Measurements from ENCODE around the gene KCNN2. TPM values are rescaled to one million over a fixed set of nuclear protein-coding genes. Genes with fewer than 3 reads are reported as not detected.

Gene KCNN2
- total RNA-seq, 1 donor from 2014 or later = 1.8 TPM

DNA sequence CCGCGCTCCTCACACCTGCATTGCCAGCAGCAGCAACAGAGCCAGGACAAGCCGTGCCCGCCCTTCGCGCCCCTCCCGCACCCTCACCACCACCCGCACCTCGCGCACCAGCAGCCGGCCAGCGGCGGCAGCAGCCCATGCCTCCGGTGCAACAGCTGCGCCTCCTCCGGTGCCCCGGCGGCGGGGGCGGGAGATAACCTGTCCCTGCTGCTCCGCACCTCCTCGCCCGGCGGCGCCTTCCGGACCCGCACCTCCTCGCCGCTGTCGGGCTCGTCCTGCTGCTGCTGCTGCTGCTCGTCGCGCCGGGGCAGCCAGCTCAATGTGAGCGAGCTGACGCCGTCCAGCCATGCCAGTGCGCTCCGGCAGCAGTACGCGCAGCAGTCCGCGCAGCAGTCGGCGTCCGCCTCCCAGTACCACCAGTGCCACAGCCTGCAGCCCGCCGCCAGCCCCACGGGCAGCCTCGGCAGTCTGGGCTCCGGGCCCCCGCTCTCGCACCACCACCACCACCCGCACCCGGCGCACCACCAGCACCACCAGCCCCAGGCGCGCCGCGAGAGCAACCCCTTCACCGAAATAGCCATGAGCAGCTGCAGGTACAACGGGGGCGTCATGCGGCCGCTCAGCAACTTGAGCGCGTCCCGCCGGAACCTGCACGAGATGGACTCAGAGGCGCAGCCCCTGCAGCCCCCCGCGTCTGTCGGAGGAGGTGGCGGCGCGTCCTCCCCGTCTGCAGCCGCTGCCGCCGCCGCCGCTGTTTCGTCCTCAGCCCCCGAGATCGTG, 517 bp downstream of the KCNN2 start:
- DNase-seq (ENCODE audit: low read depth in 2 of 2) = peak; percentile 22 to 52

DNA sequence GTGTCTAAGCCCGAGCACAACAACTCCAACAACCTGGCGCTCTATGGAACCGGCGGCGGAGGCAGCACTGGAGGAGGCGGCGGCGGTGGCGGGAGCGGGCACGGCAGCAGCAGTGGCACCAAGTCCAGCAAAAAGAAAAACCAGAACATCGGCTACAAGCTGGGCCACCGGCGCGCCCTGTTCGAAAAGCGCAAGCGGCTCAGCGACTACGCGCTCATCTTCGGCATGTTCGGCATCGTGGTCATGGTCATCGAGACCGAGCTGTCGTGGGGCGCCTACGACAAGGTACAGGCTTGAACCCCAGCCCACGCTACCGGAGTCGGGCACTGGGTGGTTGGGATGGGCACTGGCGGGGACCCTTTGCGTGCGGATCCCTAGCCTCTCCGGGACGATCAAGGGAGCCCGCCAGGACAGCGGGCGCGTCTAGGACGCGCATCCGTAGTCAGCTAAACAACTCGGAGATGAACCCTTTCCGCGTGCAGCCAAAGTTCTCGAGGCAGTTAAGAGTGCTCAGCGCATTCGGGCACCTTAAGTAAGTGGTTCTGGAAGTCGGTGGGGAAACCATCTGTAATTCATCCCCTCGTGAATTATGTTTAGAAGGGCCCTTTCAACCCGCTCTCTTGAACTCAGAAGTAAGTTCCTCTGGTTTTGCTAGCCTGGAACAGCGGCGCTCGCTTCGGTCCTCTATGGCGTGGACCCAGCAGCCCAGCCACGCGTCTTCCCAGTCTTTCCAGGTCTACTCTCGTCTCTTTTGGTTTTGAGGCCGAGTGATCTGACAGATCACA, 1.3 kb downstream of the KCNN2 start:
- peak in 1 of 2 donors; percentile 5 for DNase-seq (ENCODE audit: low read depth in 2 of 2)

DNA sequence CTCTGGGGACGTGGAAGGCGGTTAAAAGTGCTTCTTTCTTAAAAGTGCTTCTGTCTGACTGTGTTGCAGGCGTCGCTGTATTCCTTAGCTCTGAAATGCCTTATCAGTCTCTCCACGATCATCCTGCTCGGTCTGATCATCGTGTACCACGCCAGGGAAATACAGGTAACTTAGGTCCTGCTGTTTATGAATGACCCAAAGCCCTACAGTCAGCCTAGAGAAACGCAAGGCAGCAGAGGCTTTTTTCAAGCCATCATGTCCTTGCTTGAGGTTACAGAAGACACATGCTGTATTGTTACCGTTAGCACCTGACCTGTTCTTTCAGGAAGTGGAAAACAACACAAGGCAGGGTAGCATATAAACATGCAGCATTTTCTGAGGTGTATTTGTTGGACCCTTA, 2.0 kb downstream of the KCNN2 start:
- no peak for DNase-seq (ENCODE audit: low read depth in 2 of 2)

DNA sequence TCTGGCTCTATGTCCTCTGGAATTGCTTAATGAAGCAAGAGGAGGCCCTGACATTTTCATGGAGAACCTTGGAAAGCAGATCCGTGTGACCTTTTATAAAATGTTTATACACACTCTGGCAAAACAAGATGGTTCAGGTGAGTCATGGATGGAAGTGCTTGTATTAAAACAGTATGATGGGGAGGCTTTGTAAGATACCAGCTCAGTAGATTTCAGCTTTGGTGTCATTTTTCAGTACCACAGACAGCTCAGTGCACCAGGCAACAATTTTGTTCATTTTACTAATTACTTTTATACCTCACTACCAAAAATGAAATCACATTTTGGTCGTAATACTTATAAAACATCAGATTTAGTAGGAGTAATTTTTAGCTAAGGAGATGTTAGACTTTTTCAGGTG, 5.2 kb downstream of the KCNN2 start:
- DNase-seq (ENCODE audit: low read depth in 2 of 2) = peak in 1 of 2 donors; percentile 30

DNA sequence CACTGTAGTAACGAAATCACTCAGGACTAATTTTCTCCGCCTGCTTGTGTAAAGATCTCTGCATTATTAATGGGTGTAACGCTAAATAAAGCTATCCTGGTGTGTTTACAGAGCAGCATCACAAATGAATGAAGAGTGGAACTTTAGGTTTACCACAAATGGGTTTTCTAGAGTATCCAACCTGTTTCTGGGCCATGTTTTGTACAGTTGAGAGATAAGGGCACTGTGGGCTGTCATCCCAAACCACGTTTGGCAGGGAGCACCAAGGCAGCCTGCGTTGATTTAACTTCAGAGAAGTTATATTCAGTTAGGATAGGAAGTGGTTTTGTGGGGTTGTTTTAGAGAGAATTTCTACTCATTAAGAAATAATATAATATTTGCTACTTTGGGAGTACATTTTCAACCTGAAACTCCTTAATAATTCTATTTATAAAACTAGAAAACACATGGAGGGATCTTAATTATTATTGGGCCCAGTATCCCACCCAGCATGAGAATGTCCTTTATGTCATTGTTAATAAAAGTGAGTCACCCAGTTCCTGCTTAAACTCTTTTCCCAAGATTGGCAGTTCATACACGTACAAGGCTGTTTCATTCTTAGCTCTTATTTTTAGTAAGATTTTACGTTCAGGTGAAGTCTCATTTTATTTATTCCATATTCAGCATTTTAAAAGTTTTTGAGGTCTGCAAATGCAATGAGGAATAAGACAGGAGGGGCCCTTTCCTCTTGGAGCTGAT, 8.0 kb downstream of the KCNN2 start:
- DNase-seq (ENCODE audit: low read depth in 2 of 2) = no peak

DNA sequence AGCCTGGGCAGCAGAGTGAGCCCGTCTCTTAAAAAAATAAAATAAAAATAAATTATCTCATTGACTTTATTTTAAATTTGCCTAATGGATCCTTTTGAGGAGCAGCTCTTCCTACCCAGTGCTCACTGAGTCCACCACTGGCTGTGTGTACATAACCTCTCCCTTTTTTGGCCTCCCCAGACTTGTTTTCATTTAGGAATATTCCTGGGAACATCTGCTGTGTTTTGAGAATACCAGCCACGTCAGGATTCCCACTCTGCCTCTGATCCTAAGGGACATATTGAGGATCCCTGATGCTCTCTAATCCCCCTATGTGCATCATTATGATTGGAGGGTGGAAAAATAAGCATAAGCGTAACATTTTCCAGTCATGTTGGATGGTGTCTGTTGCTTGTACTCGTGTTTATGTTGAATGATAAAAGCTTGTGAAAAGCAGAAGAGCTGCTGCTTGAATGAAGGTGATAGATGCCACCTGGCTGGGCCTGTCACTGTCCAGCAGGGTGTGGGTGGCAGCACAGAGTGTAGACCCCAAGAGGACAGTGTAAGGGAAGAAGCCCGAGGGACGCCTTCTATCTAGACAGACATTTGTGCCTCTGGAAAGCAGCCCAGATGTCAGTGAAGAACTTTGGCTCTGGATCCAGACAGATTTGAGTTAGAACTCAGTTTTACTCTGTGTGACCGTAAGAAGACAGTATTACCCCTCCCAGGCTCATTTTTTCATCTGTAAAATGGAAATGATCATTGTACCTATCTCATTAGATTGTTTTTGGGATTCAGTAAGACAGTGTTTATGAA, 15.4 kb downstream of the KCNN2 start:
- DNase-seq (ENCODE audit: low read depth in 2 of 2) = no peak

DNA sequence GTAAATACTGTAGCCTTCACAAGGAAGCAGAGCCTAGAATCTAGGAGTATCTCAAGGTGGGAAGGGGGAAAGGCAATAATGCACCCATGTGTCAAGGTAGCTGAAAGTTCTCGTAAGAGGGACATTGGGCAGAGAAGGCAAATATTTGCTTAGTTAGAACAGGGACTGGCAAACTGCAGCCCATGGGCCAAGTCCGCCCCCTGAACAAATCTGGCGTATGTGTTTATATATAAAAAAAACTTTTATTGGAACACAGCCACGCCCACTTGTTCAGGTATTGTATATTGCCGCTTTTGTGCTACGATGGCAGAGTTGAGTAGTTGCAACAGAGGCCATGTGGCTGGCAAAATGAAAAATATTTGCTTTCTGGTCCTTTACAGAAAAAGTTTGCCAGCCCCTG, 16.1 kb downstream of the KCNN2 start:
- DNase-seq (ENCODE audit: low read depth in 2 of 2) = no peak

DNA sequence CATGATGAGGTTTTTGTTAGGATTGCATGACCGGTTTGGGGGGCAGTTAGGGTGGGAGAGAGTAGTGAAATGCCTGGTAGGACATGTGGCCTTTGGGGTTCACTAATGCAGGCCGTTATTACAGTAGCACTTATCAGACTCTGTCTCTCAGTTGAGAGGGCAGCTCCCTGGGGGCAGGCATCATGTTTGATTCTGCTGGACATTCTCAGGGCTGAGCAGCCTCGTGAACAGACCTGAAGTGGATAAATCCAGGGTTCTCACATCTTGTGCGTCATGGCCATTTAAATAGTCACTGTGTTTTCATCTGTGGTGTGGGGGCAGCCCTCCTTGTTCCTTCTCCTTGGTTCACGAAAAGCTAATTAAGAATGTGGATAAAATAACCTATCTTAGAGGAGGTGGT, 18.9 kb downstream of the KCNN2 start:
- DNase-seq (ENCODE audit: low read depth in 2 of 2) = no peak

DNA sequence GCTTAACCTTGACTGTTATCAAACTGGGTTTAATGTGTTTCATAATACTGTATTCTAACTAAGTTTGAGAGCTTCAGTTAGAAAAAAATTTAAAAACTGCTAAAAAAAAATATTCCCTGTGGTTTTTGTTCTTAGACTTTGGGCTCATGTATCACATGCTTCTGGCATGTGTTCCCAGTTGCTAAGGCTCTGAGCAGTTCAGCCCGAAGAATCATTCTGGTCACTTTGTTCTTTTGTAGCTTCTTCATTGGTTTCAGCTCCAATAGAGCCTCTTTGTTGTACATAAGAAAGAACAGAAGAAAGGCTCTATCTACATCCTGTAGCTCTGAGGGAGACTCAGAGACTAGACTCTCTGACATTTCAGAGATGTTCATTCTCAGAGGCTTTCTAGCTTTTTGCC, 25.6 kb downstream of the KCNN2 start:
- no peak for DNase-seq (ENCODE audit: low read depth in 2 of 2)

DNA sequence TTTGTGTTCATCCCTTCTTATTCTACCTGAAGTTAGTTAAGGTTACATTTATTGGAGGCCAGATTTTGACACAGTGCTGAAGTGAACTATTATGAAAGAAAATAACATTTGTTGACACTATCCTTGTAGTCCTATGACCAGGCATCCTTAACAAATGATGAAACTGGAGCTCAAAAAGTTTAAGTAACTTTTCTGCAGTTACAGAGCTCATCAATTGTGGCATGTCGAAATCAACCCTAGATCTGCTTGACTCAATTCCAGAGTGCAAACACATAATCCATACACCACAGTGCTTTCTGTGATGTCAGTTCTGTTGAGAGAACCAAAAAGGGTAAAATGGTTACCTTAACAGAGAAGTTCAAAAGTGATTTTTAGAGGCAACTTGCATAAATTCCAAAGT, 28.6 kb downstream of the KCNN2 start:
- no peak for DNase-seq (ENCODE audit: low read depth in 2 of 2)

DNA sequence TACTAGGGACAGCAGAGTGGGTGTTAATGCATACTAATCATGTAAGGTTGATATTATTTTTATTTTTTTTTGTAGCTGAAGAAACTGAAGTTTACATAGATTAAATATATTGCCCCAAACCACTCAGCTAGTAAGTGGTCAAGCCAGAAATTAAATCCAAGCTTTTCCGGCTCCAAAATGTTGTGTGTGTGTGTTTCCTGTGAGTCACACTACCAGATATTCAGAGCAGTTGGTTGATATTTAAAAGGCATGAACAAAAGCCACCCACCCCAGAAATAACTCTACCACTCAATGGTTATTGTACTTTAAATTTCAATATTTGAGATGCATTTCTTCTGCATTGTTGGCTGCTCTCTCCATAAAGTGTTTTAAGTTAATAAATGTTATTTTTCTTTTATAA, 29.5 kb downstream of the KCNN2 start:
- DNase-seq (ENCODE audit: low read depth in 2 of 2) = peak; percentile 54 to 70

DNA sequence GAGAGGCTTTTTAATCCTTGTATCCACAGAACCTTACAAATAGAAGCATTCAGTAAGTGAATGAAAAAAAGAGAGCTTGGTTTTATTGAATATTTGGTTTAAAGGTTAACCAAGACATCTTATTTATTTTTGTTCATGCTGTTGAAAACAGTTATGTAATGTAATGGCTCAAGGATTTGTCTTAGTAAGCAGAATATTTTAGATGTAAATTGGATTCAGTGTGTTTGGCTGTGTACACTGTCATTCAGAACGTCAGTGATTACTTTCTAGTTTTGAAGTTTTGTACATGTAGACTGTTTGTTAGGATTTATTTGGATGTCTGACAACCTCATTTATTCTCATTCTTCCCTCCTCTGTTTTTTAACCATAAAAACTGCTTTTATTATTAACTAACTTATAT, 31.3 kb downstream of the KCNN2 start:
- DNase-seq (ENCODE audit: low read depth in 2 of 2) = no peak

DNA sequence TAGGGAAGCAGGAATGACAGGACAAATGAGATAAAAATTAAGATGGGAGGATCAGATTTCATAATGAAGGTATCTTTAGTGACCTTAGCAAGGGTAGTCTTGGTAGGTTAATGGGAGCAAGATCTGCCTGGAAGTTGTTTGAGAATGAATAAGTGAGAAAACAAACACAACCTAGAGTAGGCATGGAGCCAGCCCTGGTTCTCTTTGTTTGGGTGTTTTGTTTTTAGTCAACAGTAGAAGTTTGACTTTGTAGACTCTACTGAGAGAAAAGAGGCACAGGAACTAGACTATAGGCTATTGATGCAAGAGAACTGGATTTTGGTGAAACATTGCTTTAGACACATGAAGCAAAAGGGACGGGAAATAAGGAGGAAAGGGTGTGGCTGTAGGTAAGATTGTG, 40.3 kb downstream of the KCNN2 start:
- no peak for DNase-seq (ENCODE audit: low read depth in 2 of 2)

DNA sequence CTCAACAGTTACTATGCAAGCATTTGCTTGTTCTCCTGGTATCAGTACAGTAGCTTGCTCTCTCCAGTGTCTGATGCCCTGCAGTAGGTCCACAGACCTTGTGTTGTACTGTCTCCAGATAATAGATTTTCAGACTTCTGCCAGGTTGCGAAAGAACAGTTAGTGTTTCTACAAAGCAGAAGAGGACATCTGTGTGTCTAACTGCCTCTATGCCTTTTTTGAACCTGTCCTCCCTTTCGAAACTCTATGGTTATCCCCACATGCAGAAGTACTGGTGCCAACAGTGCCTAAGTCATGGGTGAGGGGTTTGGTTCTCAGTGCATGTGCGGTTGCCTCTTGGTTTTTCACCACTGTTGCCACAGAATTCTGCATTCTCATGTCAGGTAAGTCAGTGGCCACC, 45.9 kb downstream of the KCNN2 start:
- no peak for DNase-seq (ENCODE audit: low read depth in 2 of 2)

DNA sequence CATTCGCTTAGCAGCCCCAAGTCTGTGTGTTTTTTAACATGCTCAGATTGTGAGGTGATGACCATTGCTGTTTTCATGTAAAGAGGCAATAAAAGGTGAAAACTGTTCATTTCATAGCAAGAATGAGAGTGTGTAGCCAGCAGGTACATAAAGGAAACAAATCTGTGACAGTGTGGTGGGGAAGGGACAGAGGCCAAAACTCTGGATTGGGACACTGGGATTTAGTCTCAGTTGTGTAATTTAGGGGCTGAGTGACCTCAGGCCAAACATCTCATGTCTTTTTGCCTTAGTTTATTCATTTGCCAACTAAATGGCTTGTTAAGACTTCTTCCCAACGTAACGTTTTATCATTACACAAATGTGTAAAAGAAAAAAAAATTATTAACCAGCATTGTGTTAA, 47.0 kb downstream of the KCNN2 start:
- no peak for DNase-seq (ENCODE audit: low read depth in 2 of 2)

DNA sequence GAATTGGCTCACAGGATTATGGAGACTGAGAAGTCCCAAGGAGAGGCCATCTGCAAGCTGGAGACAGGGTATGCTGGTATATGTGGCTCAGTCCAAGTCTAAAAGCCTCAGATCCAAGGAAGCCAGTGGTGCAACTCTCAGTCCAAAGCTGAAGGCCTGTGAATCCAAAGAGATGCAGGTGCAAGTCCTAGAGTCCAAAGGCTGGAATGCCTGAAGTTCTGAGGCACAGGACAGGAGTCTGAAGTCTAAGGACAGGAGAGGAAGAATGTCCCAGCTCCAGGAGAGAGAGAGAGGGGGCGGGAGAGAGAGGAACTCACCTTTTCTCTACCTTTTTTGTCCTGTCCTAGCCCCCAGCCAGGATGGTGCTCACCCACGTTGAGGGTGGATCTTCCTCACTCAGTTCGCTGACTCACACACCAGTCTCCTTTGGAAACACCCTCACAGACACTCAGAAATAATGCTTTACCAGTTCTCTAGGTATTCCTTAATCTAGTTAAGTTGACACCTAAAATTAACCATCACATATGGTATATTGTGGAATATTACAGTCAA, 49.6 kb downstream of the KCNN2 start:
- no peak for DNase-seq (ENCODE audit: low read depth in 2 of 2)

DNA sequence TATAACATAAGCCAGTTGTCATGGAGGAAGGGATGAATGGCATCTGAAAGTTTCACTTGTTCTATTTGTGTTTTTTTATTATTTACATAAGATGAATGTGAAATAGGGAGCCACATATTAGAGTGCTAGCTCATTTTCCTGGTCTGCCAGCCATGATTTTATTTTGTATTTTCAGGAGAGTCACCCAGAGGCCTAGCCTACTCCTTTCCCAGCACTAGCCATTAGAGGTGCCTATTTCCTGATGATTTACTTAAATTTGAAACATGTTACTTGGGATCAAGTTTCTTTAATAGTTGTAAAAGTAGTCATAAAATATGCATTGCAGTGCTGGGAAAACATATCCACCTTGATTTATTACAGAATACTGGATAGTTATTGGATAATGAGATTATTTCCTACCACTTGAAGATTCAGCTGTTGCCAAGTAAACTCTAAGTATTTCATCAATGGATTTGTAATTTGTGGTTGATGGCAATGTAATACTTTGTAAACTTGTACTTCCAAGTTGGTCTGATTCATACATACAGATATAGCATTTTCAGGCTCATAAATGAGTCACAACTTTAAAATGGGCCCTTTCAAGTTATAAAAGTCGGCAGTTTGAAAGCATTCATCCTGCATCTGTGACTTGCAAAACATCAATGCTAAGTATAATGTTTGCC, 50.8 kb downstream of the KCNN2 start:
- no peak for DNase-seq (ENCODE audit: low read depth in 2 of 2)

DNA sequence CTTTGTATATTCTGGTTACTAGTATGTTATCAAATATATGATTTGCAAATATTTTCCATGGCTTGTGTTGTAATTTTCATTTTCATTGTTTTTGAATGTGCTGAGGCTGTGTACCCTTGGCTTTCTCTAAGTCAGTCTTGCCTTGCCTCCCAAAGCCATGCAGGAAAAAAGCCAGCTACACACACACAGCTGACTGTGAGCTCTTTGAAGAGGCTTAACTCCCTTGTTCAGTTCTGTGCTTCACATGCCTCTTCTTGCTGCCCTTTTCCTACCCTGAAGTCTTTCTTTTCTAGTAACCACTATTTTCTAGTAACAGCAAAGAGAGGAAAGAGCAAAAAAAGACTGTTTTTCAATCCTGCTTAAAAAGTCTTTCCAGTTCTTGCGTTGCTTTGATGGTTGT, 53.9 kb downstream of the KCNN2 start:
- DNase-seq (ENCODE audit: low read depth in 2 of 2) = no peak

DNA sequence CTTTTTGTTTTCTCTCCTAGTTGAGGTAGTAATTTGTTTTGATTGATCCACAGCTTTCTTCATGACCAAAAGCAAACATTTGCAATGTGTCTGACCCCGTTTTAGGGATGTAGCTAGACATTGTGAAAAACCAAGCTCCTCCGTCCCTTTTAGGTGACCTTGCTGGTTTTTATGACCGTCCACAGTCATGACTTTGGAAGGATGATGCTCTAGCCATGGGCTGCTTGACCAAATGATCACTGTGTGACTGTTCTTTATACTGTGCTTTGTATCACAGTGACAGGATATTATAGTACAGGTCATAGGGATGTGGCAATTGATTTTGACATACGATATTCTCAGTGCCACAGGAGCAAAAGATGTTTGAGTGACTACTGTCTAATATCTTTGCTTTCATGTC, 54.4 kb downstream of the KCNN2 start:
- DNase-seq (ENCODE audit: low read depth in 2 of 2) = no peak

DNA sequence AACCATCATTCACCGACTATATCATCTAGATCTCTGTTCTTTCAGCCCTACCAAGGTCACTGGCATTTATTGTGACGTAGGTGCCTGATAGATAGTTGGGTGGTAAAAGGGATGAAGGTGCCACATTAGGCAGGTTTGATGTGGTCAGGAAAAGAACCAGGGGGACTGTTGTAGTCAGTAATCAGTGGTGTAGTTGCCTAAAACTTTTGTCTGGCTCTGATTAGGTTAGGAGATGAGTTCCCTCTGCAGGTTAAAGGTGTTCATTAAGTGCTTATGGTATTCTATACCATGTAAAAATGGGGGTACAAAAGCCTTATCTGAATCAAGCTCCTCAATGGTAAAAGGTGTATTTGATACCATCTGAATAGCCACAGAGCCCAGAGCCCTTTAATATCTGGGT, 55.6 kb downstream of the KCNN2 start:
- DNase-seq (ENCODE audit: low read depth in 2 of 2) = no peak

All from dermis microvascular lymphatic vessel endothelial cell (primary cell).